Measurements from ENCODE around the gene LRP1B. TPM values are rescaled to one million over a fixed set of nuclear protein-coding genes. Genes with fewer than 3 reads are reported as not detected.

The LRP1B gene
- total and polyA plus RNA-seq, 2 experiments from 2014 or later, result not detected

DNA sequence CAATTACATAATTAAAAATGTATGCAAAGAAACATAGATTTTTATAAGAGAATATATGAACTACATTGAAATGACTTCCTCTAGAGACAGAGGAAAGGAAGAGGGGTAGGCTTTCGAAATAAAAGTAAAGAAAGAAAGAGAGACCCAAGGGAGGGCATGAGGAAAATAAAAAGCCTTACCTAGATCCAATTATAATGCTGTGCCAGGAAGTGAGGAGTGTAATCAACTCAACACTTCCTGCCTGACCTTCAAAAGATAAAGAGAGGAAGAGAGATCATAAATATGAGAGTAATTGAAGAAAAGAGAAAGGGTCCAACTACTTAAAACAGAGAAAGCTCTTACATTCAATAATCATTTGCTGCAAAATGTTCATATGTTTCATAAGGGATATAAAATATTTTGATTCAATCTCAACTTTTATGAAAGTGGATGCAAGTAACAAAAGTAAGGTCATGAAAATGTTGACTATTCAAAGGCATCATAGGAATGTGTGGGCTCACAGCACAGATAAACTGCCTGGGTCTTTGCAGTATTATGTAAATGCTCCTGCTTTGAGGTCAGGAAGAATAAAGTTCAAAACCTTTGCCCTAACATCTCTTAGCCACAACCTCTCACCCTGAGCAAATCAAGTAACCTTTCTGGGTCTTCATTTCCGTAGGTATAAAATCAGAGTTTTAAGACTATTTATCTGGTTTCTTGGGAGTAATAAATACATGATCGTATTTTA is 1237.7 kb downstream of the LRP1B start:
- Histone ChIP-seq H3K4me1 (ENCODE audit: insufficient read depth) (peaks cover 8% of the 10 kb centered on the region), H3K27me3 (replicated peaks; ENCODE audit: insufficient read depth) (no peaks in the 10 kb centered on the region), H2AFZ (no peak overlapping the region), H3K9me3 (ENCODE audit: low read depth) (no peaks in the 10 kb centered on the region), H3K4me2 (ENCODE audit: unreplicated experiment) (no peak overlapping the region), H3K36me3 (ENCODE audit: low read depth) (no peaks in the 10 kb centered on the region), H4K20me1 (ENCODE audit: insufficient read depth) (no peaks in the 10 kb centered on the region), H3K79me2 (ENCODE audit: insufficient read depth) (no peaks in the 10 kb centered on the region), H3F3A (ENCODE audit: insufficient read depth) (peaks cover 7% of the 10 kb centered on the region; the same call in 1 of the 2 replicates), H3K9ac (no peak overlapping the region), H3K9me2 (ENCODE audit: insufficient read depth) (no peaks in the 10 kb centered on the region), H3K4me3 (no peak overlapping the region), H3K27ac (no peak overlapping the region)
- no peak for DNase-seq
- WGBS, 2 experiments (ENCODE audit: low coverage in 1 of 2, low lambda C conversion rate in 2 of 2, missing lambda C conversion rate in 2 of 2), result 74 to 82% methylated on average over 3 of the region's 3 CpGs
- TF ChIP-seq EZH2 (IDR thresholded peaks at IDR 0.05; ENCODE audit: insufficient read depth, poor library complexity, severe bottlenecking) (no peak), EZH2phosphoT487 (IDR thresholded peaks at IDR 0.05; ENCODE audit: insufficient read depth, low read depth) (no peak)
- in situ Hi-C loops (cut with MboI), result no loop called here

DNA sequence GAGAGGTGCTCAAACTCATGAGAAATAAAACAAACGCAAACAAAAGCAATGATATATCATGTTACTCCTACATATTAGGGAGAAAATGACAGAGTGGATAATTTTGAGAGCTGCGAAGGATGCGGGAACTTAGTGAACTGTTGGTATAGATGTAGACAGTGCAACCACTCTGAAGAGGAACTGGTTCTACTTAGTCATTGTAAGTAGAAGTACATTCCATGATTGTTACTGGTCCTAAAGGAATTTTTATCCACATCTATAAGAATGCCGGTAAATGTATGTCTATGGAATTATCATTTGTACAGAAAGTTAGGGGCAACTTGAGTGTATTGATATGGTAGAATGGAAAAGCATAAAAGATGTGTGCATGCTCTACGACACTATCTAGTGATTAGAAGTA is 1238.4 kb downstream of the LRP1B start:
- TF ChIP-seq EZH2 (IDR thresholded peaks at IDR 0.05; ENCODE audit: insufficient read depth, poor library complexity, severe bottlenecking), result no peak
- in situ Hi-C loops (cut with MboI), result no loop called here
- Histone ChIP-seq H3F3A (ENCODE audit: insufficient read depth) (peaks cover 7% of the 10 kb centered on the region; the same call in 1 of the 2 replicates), H3K36me3 (ENCODE audit: low read depth) (no peaks in the 10 kb centered on the region), H3K9me2 (ENCODE audit: insufficient read depth) (peaks cover 5% of the 10 kb centered on the region; the same call in 1 of the 2 replicates), H3K79me2 (ENCODE audit: insufficient read depth) (no peaks in the 10 kb centered on the region), H4K20me1 (ENCODE audit: insufficient read depth) (no peaks in the 10 kb centered on the region), H3K4me1 (ENCODE audit: insufficient read depth) (peaks cover 8% of the 10 kb centered on the region), H3K9ac (no peak overlapping the region), H3K27me3 (replicated peaks; ENCODE audit: insufficient read depth) (no peaks in the 10 kb centered on the region), H2AFZ (no peak overlapping the region), H3K9me3 (ENCODE audit: low read depth) (no peaks in the 10 kb centered on the region), H3K4me3 (no peak overlapping the region), H3K27ac (no peak overlapping the region), H3K4me2 (ENCODE audit: unreplicated experiment) (no peak overlapping the region)
- WGBS, 2 experiments (ENCODE audit: low coverage in 1 of 2, low lambda C conversion rate in 2 of 2, missing lambda C conversion rate in 2 of 2), result 86 to 88% methylated on average over 5 of the region's 5 CpGs
- DNase-seq, result no peak

DNA sequence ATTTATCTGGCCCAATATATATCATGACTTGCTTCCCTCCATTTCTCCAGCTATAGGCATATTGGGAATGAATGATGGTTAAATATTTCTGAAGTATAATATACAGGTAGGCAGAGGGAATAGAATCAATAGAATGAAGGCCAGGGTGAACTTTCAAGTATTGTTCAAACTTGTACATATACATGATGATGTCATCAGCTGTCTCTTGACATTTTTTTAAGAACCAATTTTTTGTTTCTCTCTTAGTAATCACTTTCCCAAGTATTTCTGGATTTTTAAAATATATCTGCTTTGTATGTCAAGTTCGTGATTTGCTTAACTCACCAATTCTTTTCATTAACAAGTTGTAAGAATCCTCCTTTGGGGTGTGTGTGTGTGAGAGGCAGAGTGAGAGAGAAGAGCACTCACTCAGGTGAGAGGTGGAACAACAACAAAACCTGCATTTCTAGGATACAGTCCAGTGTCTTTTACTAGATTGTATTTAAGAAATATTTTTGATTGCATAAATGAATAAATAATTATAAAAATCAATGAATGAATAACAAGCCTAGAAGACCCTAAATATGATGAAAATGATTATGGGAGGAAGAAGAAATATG is 1239.1 kb downstream of the LRP1B start:
- Histone ChIP-seq H3K36me3 (ENCODE audit: low read depth) (no peaks in the 10 kb centered on the region), H2AFZ (no peak overlapping the region), H3K27me3 (replicated peaks; ENCODE audit: insufficient read depth) (no peaks in the 10 kb centered on the region), H3K9me2 (ENCODE audit: insufficient read depth) (peaks cover 7% of the 10 kb centered on the region; the same call in 1 of the 2 replicates), H3K4me3 (no peak overlapping the region), H3K27ac (no peak overlapping the region), H3K79me2 (ENCODE audit: insufficient read depth) (no peaks in the 10 kb centered on the region), H3K4me1 (ENCODE audit: insufficient read depth) (peaks cover 8% of the 10 kb centered on the region), H3K9ac (no peak overlapping the region), H3K9me3 (ENCODE audit: low read depth) (no peaks in the 10 kb centered on the region), H3F3A (ENCODE audit: insufficient read depth) (peaks cover 7% of the 10 kb centered on the region; the same call in 1 of the 2 replicates), H4K20me1 (ENCODE audit: insufficient read depth) (no peaks in the 10 kb centered on the region), H3K4me2 (ENCODE audit: unreplicated experiment) (no peak overlapping the region)
- 41 to 59% methylated on average over 1 of the region's 1 CpG for WGBS, 2 experiments (ENCODE audit: low coverage in 1 of 2, low lambda C conversion rate in 2 of 2, missing lambda C conversion rate in 2 of 2)
- in situ Hi-C loops (cut with MboI), result no loop called here
- no peak for DNase-seq
- TF ChIP-seq EZH2 (IDR thresholded peaks at IDR 0.05; ENCODE audit: insufficient read depth, poor library complexity, severe bottlenecking), result no peak
- no peak for TF ChIP-seq EZH2phosphoT487 (IDR thresholded peaks at IDR 0.05; ENCODE audit: insufficient read depth, low read depth)

DNA sequence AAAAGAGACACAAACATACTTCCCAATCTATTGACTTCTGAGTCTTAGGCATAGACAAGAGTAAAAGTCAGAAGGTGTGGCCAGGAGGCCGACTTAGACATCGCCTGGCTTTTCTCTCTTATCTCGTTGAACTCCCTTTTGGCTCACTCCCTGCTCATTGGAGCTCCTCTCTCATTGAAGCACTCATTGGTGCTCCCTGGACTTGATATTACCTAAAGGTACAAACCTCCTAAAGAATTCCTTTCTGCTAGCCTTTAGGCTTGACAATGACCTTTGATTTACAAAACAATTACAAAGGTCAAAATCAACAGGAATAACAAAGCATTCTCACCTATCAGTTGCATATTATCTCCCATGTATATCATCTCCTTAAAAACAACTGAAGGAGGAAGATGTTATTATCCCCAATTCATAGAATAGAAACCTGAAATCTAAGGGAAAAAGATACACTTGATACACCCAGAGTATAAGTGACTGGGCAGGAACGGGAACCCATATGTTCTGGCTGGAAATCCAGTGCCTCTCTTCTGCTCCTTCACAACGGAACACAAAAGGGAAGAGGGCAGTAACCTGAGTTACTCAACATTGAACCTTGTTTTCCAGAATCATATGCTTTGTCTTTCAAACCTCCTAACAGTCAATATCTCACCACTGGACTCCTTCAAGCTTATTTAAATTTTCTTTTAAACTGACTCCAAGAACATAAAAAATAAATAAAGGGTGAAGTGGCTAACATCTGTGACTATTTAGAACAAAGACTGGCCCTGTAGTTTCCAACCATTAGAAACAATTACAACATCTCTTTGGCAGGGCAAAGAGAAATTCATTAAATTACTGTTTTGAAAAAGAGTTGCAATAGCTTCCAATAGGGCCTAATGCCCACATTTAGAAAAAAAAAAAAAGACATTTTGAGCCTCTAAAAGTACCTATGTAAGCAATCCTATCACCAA is 1247.9 kb downstream of the LRP1B start:
- Histone ChIP-seq H3K4me1 (ENCODE audit: insufficient read depth) (no peaks in the 10 kb centered on the region), H2AFZ (no peak overlapping the region), H4K20me1 (ENCODE audit: insufficient read depth) (no peaks in the 10 kb centered on the region), H3K9me3 (ENCODE audit: low read depth) (no peaks in the 10 kb centered on the region), H3F3A (ENCODE audit: insufficient read depth) (no peaks in the 10 kb centered on the region), H3K27ac (no peak overlapping the region), H3K9me2 (ENCODE audit: insufficient read depth) (peaks cover 7% of the 10 kb centered on the region; the same call in 1 of the 2 replicates), H3K9ac (no peak overlapping the region), H3K4me3 (no peak overlapping the region), H3K27me3 (replicated peaks; ENCODE audit: insufficient read depth) (no peaks in the 10 kb centered on the region), H3K79me2 (ENCODE audit: insufficient read depth) (no peaks in the 10 kb centered on the region), H3K36me3 (ENCODE audit: low read depth) (no peaks in the 10 kb centered on the region), H3K4me2 (ENCODE audit: unreplicated experiment) (no peak overlapping the region)
- TF ChIP-seq EZH2 (IDR thresholded peaks at IDR 0.05; ENCODE audit: insufficient read depth, poor library complexity, severe bottlenecking), result no peak
- TF ChIP-seq EZH2phosphoT487 (IDR thresholded peaks at IDR 0.05; ENCODE audit: insufficient read depth, low read depth), result no peak
- WGBS, 2 experiments (ENCODE audit: low coverage in 1 of 2, low lambda C conversion rate in 2 of 2, missing lambda C conversion rate in 2 of 2), result 39 to 40% methylated on average over 5 of the region's 5 CpGs
- in situ Hi-C loops (cut with MboI), result no loop called here
- no peak for DNase-seq
